HEK293 (cell line): ENCODE data around the gene RHCG.

Source experiments
- CTCF ChIA-PET: fragments of 350-600 bp; formaldehyde crosslinking; extraction: SDS; loops from one replicate; lab custom pipeline; 2021; ENCODE audit warnings: antibody characterized with exemption; lab: Yijun Ruan, JAX
- POLR2A ChIA-PET: fragments of 300-600 bp; formaldehyde crosslinking; extraction: SDS; loops from one replicate; lab custom pipeline; 2020; ENCODE audit warnings: antibody characterized with exemption, inconsistent platforms; lab: Yijun Ruan, JAX
- H3K27ac ChIP-seq: fragments of 200-500 bp; sonication (Bioruptor generic); 2 replicates; pipeline ENCODE4 v1.5.1; 2014; ENCODE audit warnings: low read depth, low read length, control low read depth, inconsistent platforms; ENCODE audit errors: extremely low read depth
- H3K36me3 ChIP-seq, 2 experiments: fragments of 200-500 bp in 1 of 2; sonication (Bioruptor generic) in 1 of 2; 1 replicate in 1 of 2; 2 replicates in 1 of 2; pipeline ENCODE4 v1.5.1; 2014 to 2017; ENCODE audit warnings: inconsistent platforms in 2 of 2, low read length in 2 of 2; ENCODE audit not compliant: control insufficient read depth in 2 of 2, insufficient read depth in 1 of 2
- H3K4me1 ChIP-seq: fragments of 200-500 bp; sonication (Bioruptor generic); 2 replicates; pipeline ENCODE4 v1.5.1; 2014; ENCODE audit warnings: mild to moderate bottlenecking, low read length, inconsistent platforms; ENCODE audit not compliant: control insufficient read depth, insufficient read depth
- H3K4me3 ChIP-seq: 2 replicates; pipeline ENCODE4 v1.5.1; 2011; ENCODE audit warnings: low read depth, mild to moderate bottlenecking, control low read depth, low read length, moderate library complexity
- H3K9me3 ChIP-seq: fragments of 200-500 bp; sonication (Bioruptor generic); 2 replicates; pipeline ENCODE4 v1.5.1; 2014; ENCODE audit warnings: low read depth, low read length, inconsistent platforms; ENCODE audit not compliant: control insufficient read depth, insufficient read depth
- GLIS2 ChIP-seq: fragments of 450-650 bp; formaldehyde crosslinking; IDR thresholded peaks from 2 replicates; pipeline ENCODE4 v1.5.1; 2016; ENCODE audit warnings: missing biosample characterization, missing genetic modification characterization
- KLF9 ChIP-seq: fragments of 450-650 bp; formaldehyde crosslinking; IDR thresholded peaks from 2 replicates; pipeline ENCODE4 v1.5.1; 2016; ENCODE audit warnings: missing biosample characterization, missing genetic modification characterization, low read depth
- RBAK ChIP-seq: fragments of 450-650 bp; formaldehyde crosslinking; IDR thresholded peaks from 2 replicates; pipeline ENCODE4 v1.5.1; 2016; ENCODE audit warnings: missing biosample characterization, missing genetic modification characterization
- SCRT1 ChIP-seq: fragments of 450-650 bp; formaldehyde crosslinking; IDR thresholded peaks from 2 replicates; pipeline ENCODE4 v1.5.1; 2016; ENCODE audit warnings: missing biosample characterization, missing genetic modification characterization, borderline replicate concordance
- SCRT2 ChIP-seq: fragments of 450-650 bp; formaldehyde crosslinking; IDR thresholded peaks from 2 replicates; pipeline ENCODE4 v1.5.1; 2016; ENCODE audit warnings: missing biosample characterization, missing genetic modification characterization
- ZIC2 ChIP-seq: fragments of 450-650 bp; formaldehyde crosslinking; IDR thresholded peaks from 2 replicates; pipeline ENCODE4 v1.5.1; 2016; ENCODE audit warnings: missing biosample characterization, missing genetic modification characterization
- ZNF10 ChIP-seq: fragments of 450-650 bp; formaldehyde crosslinking; IDR thresholded peaks from 2 replicates; pipeline ENCODE4 v1.5.1; 2017; ENCODE audit warnings: missing biosample characterization, missing genetic modification characterization
- ZNF184 ChIP-seq: fragments of 450-650 bp; IDR thresholded peaks from 2 replicates; pipeline ENCODE4 v1.5.1; 2018; ENCODE audit warnings: missing biosample characterization, mild to moderate bottlenecking, missing genetic modification characterization
- ZNF202 ChIP-seq: fragments of 450-650 bp; formaldehyde crosslinking; IDR thresholded peaks from 2 replicates; pipeline ENCODE4 v1.5.1; 2016; ENCODE audit warnings: missing biosample characterization, missing genetic modification characterization, borderline replicate concordance
- ZNF354C ChIP-seq: fragments of 450-650 bp; formaldehyde crosslinking; IDR thresholded peaks from 2 replicates; pipeline ENCODE4 v1.5.1; 2016; ENCODE audit warnings: missing biosample characterization, missing genetic modification characterization, low read depth, borderline replicate concordance
- ZNF560 ChIP-seq: fragments of 450-650 bp; formaldehyde crosslinking; IDR thresholded peaks from 2 replicates; pipeline ENCODE4 v1.5.1; 2017; ENCODE audit warnings: missing biosample characterization, missing genetic modification characterization, borderline replicate concordance
- ZNF600 ChIP-seq: fragments of 450-650 bp; formaldehyde crosslinking; IDR thresholded peaks from 2 replicates; pipeline ENCODE4 v1.5.1; 2016; ENCODE audit warnings: missing biosample characterization, missing genetic modification characterization
- ZNF610 ChIP-seq: fragments of 450-650 bp; formaldehyde crosslinking; IDR thresholded peaks from 2 replicates; pipeline ENCODE4 v1.5.1; 2016; ENCODE audit warnings: missing biosample characterization, missing genetic modification characterization, borderline replicate concordance
- ZNF623 ChIP-seq: fragments of 450-650 bp; formaldehyde crosslinking; IDR thresholded peaks from 2 replicates; pipeline ENCODE4 v1.5.1; 2016; ENCODE audit warnings: missing biosample characterization, missing genetic modification characterization
- ZNF830 ChIP-seq: fragments of 450-650 bp; IDR thresholded peaks from 2 replicates; pipeline ENCODE4 v1.5.0; 2018; ENCODE audit warnings: missing biosample characterization, missing genetic modification characterization, low read depth, mild to moderate bottlenecking, moderate library complexity
- ZSCAN16 ChIP-seq: fragments of 450-650 bp; formaldehyde crosslinking; IDR thresholded peaks from 2 replicates; pipeline ENCODE4 v1.5.1; 2016; ENCODE audit warnings: missing biosample characterization, missing genetic modification characterization
- TF ChIP-seq, protein P1 (sequence below): fragments of 450-650 bp; formaldehyde crosslinking; IDR thresholded peaks from 2 replicates; pipeline ENCODE4 v1.5.1; 2016; ENCODE audit warnings: missing biosample characterization, missing genetic modification characterization

RHCG gene

GRCh38 chr15:89462198-89462912 is 34.0 kb downstream of the RHCG start:
- no peaks in the 10 kb centered on the region for H3K9me3 ChIP-seq
- no peak overlapping the region for H3K4me3 ChIP-seq
- no peaks in the 10 kb centered on the region for H3K36me3 ChIP-seq
- CTCF ChIA-PET: interaction anchor here (0.7 to 6.1 kb wide), 5 partner anchors 11 to 104 kb away, joined by 3 to 44 read pairs (median 3); no protein-coding TSS in a partner anchor
- TF ChIP-seq KLF9 (tag by site-specific recombination) (no peak), ZIC2 (tag by site-specific recombination) (peak; percentile 34; the same call in 1 of the 2 replicates)
- H3K27ac ChIP-seq: no peak overlapping the region
- no peaks in the 10 kb centered on the region for H3K4me1 ChIP-seq
- POLR2A ChIA-PET: no interaction called here

- POLR2A ChIA-PET: interaction anchor here (0.5 kb wide), 1 partner anchor 20 kb away, joined by 4 read pairs; no protein-coding TSS in a partner anchor
- CTCF ChIA-PET: interaction anchor here (0.6 to 1.7 kb wide), 2 partner anchors 12 to 104 kb away, joined by 3 to 11 read pairs; no protein-coding TSS in a partner anchor
- Histone ChIP-seq H3K27ac (no peak overlapping the region), H3K9me3 (no peaks in the 10 kb centered on the region), H3K4me1 (no peaks in the 10 kb centered on the region), H3K4me3 (no peak overlapping the region), H3K36me3 (no peaks in the 10 kb centered on the region)
- TF ChIP-seq ZNF202 (no peak), SCRT2 (no peak)
Observed at GRCh38 chr15:89461386-89461785, 35.0 kb downstream of the RHCG start.

DNA sequence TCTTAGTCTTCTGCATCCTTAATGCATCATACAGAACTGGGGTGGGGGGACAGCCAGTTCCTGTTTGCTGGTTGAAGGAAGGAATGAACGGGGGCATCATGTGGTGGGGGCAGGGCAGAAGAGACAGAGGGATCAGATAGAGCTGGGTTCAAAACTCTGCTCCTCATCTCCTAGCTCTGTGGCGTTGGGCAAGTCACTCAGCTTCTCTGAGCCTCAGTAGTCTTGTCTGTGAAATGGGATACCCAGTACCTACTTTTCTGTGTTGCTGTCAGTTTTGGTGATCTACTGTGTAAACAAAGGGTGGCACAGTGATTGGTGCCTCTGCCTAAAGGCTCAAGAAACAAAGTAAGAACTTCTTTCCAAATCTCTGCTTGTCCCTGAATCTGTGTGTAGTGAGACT is 36.3 kb downstream of the RHCG start:
- no peak for TF ChIP-seq ZNF10 (tag by site-specific recombination)
- TF ChIP-seq ZNF610 (tag by site-specific recombination): no peak
- TF ChIP-seq SCRT1: no peak
- no peak for TF ChIP-seq ZNF830
- no peak for TF ChIP-seq ZNF600
- TF ChIP-seq, protein P1, sequence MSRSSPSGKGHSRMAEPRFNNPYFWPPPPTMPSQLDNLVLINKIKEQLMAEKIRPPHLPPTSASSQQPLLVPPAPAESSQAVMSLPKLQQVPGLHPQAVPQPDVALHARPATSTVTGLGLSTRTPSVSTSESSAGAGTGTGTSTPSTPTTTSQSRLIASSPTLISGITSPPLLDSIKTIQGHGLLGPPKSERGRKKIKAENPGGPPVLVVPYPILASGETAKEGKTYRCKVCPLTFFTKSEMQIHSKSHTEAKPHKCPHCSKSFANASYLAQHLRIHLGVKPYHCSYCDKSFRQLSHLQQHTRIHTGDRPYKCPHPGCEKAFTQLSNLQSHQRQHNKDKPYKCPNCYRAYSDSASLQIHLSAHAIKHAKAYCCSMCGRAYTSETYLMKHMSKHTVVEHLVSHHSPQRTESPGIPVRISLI (tag by site-specific recombination): no peak
- no peak for TF ChIP-seq GLIS2 (tag by site-specific recombination)
- no peak for TF ChIP-seq ZNF184 (tag by site-specific recombination)
- TF ChIP-seq ZNF623 (tag by site-specific recombination): no peak
- TF ChIP-seq ZNF560 (tag by site-specific recombination): no peak
- no peak for TF ChIP-seq KLF9 (tag by site-specific recombination)
- TF ChIP-seq ZSCAN16: no peak
- no peak for TF ChIP-seq ZNF354C (tag by site-specific recombination)
- no peak for TF ChIP-seq RBAK (tag by site-specific recombination)
- Histone ChIP-seq H3K27ac (no peak overlapping the region), H3K4me1 (no peaks in the 10 kb centered on the region), H3K36me3 (no peaks in the 10 kb centered on the region), H3K4me3 (no peak overlapping the region), H3K9me3 (no peaks in the 10 kb centered on the region)
- POLR2A ChIA-PET: no interaction called here
- CTCF ChIA-PET: interaction anchor here (0.5 to 2.3 kb wide), 4 partner anchors 17 to 402 kb away, joined by 3 to 14 read pairs (median 4); no protein-coding TSS in a partner anchor
